H9 (cell line): ENCODE measurements around the gene SNCB. TPM values are rescaled to one million over a fixed set of nuclear protein-coding genes. Genes with fewer than 3 reads are reported as not detected.

Experiments used
- DNase-seq: peaks from one replicate; pipeline ENCODE4 v3.0.0-alpha.2; 2017
- H2AFZ ChIP-seq: one replicate; pipeline ENCODE4 v1.6.1; 2013; ENCODE audit warnings: mild to moderate bottlenecking, low read length, control low read depth, moderate library complexity
- H2AK5ac ChIP-seq: 2 replicates; pipeline ENCODE4 v1.6.1; 2013; ENCODE audit warnings: low read length, control low read depth, mixed read lengths; ENCODE audit not compliant: insufficient read length
- H2BK120ac ChIP-seq: one replicate; pipeline ENCODE4 v1.6.1; 2013; ENCODE audit warnings: low read depth, mild to moderate bottlenecking, low read length, control low read depth, inconsistent platforms; ENCODE audit not compliant: poor library complexity, severe bottlenecking
- H2BK12ac ChIP-seq: 2 replicates; pipeline ENCODE4 v1.6.1; 2013; ENCODE audit warnings: low read length, control low read depth, mixed read lengths, low read depth; ENCODE audit not compliant: insufficient read length
- H2BK15ac ChIP-seq: 2 replicates; pipeline ENCODE4 v1.6.1; 2013; ENCODE audit warnings: low read depth, low read length, control low read depth
- H2BK20ac ChIP-seq: one replicate; pipeline ENCODE4 v1.6.1; 2013; ENCODE audit warnings: low read depth, mild to moderate bottlenecking, low read length, control low read depth, inconsistent platforms; ENCODE audit not compliant: poor library complexity, severe bottlenecking
- H2BK5ac ChIP-seq: 2 replicates; pipeline ENCODE4 v1.6.1; 2013; ENCODE audit warnings: low read length, control low read depth, mixed read lengths; ENCODE audit not compliant: insufficient read length
- H3K14ac ChIP-seq: 2 replicates; pipeline ENCODE4 v1.6.1; 2013; ENCODE audit warnings: low read length, control low read depth; ENCODE audit not compliant: insufficient read depth
- H3K18ac ChIP-seq: 2 replicates; pipeline ENCODE4 v1.6.1; 2013; ENCODE audit warnings: low read depth, mild to moderate bottlenecking, mixed read lengths, low read length, control low read depth; ENCODE audit not compliant: insufficient read length
- H3K23ac ChIP-seq: 2 replicates; pipeline ENCODE4 v1.6.1; 2013; ENCODE audit warnings: low read length, control low read depth, mixed read lengths, low read depth; ENCODE audit not compliant: insufficient read length
- H3K23me2 ChIP-seq: 2 replicates; pipeline ENCODE4 v1.6.1; 2013; ENCODE audit warnings: low read depth, mild to moderate bottlenecking, mixed read lengths, low read length, control low read depth; ENCODE audit not compliant: insufficient read length, poor library complexity, severe bottlenecking
- H3K27ac ChIP-seq: 2 replicates; pipeline ENCODE4 v1.5.1; 2013; ENCODE audit warnings: low read length, control low read depth, mixed read lengths, low read depth; ENCODE audit not compliant: insufficient read length
- H3K27me3 ChIP-seq: 2 replicates; pipeline ENCODE4 v1.6.1; 2013; ENCODE audit warnings: low read length, control low read depth, inconsistent platforms; ENCODE audit not compliant: insufficient read depth
- H3K4ac ChIP-seq: 2 replicates; pipeline ENCODE4 v1.6.1; 2013; ENCODE audit warnings: low read depth, mild to moderate bottlenecking, control low read depth, inconsistent platforms, low read length, moderate library complexity
- H3K4me1 ChIP-seq: 2 replicates; pipeline ENCODE4 v1.6.1; 2013; ENCODE audit warnings: low read length, control low read depth, inconsistent platforms; ENCODE audit not compliant: insufficient read depth
- H3K4me2 ChIP-seq: 2 replicates; pipeline ENCODE4 v1.6.1; 2013; ENCODE audit warnings: low read length, control low read depth, mixed read lengths; ENCODE audit not compliant: insufficient read length, insufficient read depth
- H3K56ac ChIP-seq: 2 replicates; pipeline ENCODE4 v1.6.1; 2013; ENCODE audit warnings: low read depth, mild to moderate bottlenecking, mixed read lengths, low read length, control low read depth; ENCODE audit not compliant: insufficient read length
- H3K79me1 ChIP-seq: 2 replicates; pipeline ENCODE4 v1.6.1; 2013; ENCODE audit warnings: low read depth, mild to moderate bottlenecking, moderate library complexity, low read length, control low read depth, inconsistent platforms; ENCODE audit not compliant: insufficient read depth, poor library complexity, severe bottlenecking
- H3K79me2 ChIP-seq: 2 replicates; pipeline ENCODE4 v1.6.1; 2013; ENCODE audit warnings: low read length, control low read depth, inconsistent platforms; ENCODE audit not compliant: insufficient read depth
- H3K9ac ChIP-seq: 2 replicates; pipeline ENCODE4 v1.6.1; 2013; ENCODE audit warnings: low read length, control low read depth, mixed read lengths; ENCODE audit not compliant: insufficient read length; ENCODE audit errors: extremely low read depth
- H3K9me3 ChIP-seq: one replicate; pipeline ENCODE4 v1.6.1; 2013; ENCODE audit warnings: low read depth, low read length, inconsistent platforms; ENCODE audit not compliant: control insufficient read depth
- H3T11ph ChIP-seq: one replicate; pipeline ENCODE4 v1.6.1; 2013; ENCODE audit warnings: mild to moderate bottlenecking, low read length, control low read depth, inconsistent platforms
- H4K20me1 ChIP-seq: one replicate; pipeline ENCODE4 v1.6.1; 2013; ENCODE audit not compliant: control insufficient read depth, insufficient read length, insufficient read depth
- H4K5ac ChIP-seq: 2 replicates; pipeline ENCODE4 v1.6.1; 2013; ENCODE audit warnings: low read depth, mild to moderate bottlenecking, mixed read lengths, low read length, control low read depth; ENCODE audit not compliant: insufficient read length
- H4K8ac ChIP-seq: replicated peaks from 2 replicates; pipeline ENCODE4 v1.6.1; 2013; ENCODE audit warnings: low read length, control low read depth, mixed read lengths, low read depth; ENCODE audit not compliant: insufficient read length
- H4K91ac ChIP-seq: 2 replicates; pipeline ENCODE4 v1.6.1; 2013; ENCODE audit warnings: low read depth, mild to moderate bottlenecking, moderate library complexity, mixed read lengths, low read length, control low read depth; ENCODE audit not compliant: insufficient read length
- H3K27ac Mint-ChIP-seq, 3 experiments: 2 replicates in 2 of 3; 3 replicates in 1 of 3; pipeline ENCODE4 v1.8.0; 2020 to 2021; ENCODE audit warnings: mixed read lengths in 3 of 3, mild to moderate bottlenecking in 1 of 3, moderate library complexity in 1 of 3
- H3K27me3 Mint-ChIP-seq: 2 replicates; pipeline ENCODE4 v1.8.0; 2021; ENCODE audit warnings: low read depth, mild to moderate bottlenecking, moderate library complexity, mixed read lengths
- H3K36me3 Mint-ChIP-seq, 3 experiments: 2 replicates in 2 of 3; 3 replicates in 1 of 3; pipeline ENCODE4 v1.8.0; 2020 to 2021; ENCODE audit warnings: low read depth in 3 of 3, mixed read lengths in 3 of 3; ENCODE audit not compliant: insufficient read depth in 1 of 3
- H3K4me1 Mint-ChIP-seq, 2 experiments: 2 replicates each; pipeline ENCODE4 v1.8.0; 2020; ENCODE audit warnings: mixed read lengths in 2 of 2
- H3K4me3 Mint-ChIP-seq, 2 experiments: 2 replicates in 1 of 2; 3 replicates in 1 of 2; pipeline ENCODE4 v1.8.0; 2020 to 2021; ENCODE audit warnings: mild to moderate bottlenecking in 2 of 2, mixed read lengths in 2 of 2, moderate library complexity in 1 of 2
- H3K9me3 Mint-ChIP-seq, 2 experiments: 2 replicates in 1 of 2; 3 replicates in 1 of 2; pipeline ENCODE4 v1.8.0; 2020; ENCODE audit warnings: mild to moderate bottlenecking in 2 of 2, mixed read lengths in 2 of 2, moderate library complexity in 1 of 2
- WGBS: extraction: QIAGEN DNeasy Blood & Tissue Kit; methylation state at CpG from one replicate; pipeline ENCODE4 v1.1.7; 2013; ENCODE audit warnings: missing lambda C conversion rate, low lambda C conversion rate, mixed read lengths; ENCODE audit not compliant: insufficient read length; ENCODE audit errors: extremely low coverage; 5-methylcytosine and 5-hydroxymethylcytosine counted together
- total RNA-seq: library from RNA; stranded (reverse); gene quantifications from 2 replicates; pipeline ENCODE4 v1.2.1, GENCODE V29; 2021
- TF ChIP-seq, protein P1 (sequence below): fragments of 200-600 bp; sonication (generic); conservative IDR thresholded peaks from 3 replicates; pipeline ENCODE4 v1.8.0; 2021; ENCODE audit warnings: antibody characterized with exemption, mild to moderate bottlenecking

The SNCB gene
- total RNA-seq, 1 experiment from 2014 or later: 3.5 TPM

DNA sequence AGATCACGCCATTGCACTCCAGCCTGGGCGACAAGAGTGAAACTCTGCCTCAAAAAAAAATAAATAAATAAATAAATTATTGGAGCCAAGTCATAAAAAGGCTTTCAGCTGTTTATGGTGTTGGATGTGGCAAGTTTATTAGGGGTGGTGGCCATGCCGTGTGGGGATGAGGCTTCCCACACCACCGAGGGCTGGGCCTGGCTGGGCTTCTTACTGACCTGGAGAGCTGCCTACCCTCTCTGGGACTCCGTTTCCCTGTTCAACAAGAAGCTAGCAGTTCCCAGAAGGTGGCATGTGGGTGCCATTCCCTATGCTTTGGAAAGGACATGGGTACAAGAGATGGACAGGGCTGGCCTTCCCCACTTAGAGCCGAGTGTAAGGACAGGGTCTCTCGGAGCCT lies 42.9 kb downstream of the SNCB start:
- Histone ChIP-seq H3K79me1 (no peaks in the 10 kb centered on the region), H3K56ac (no peak overlapping the region), H3K4me1 (no peaks in the 10 kb centered on the region), H2BK120ac (no peak overlapping the region), H2BK12ac (no peak overlapping the region), H4K91ac (no peak overlapping the region), H4K8ac (no peak overlapping the region), H3T11ph (no peak overlapping the region), H3K4me2 (no peak overlapping the region), H3K14ac (no peak overlapping the region), H3K23me2 (no peaks in the 10 kb centered on the region), H4K5ac (no peak overlapping the region), H3K27me3 (peaks cover 2% of the 10 kb centered on the region; the same call in 1 of the 2 replicates), H3K27ac (no peak overlapping the region), H2BK20ac (no peak overlapping the region), H2BK5ac (no peak overlapping the region), H2AFZ (no peak overlapping the region), H3K18ac (no peak overlapping the region), H2AK5ac (no peak overlapping the region), H3K23ac (no peak overlapping the region), H4K20me1 (peaks cover 4% of the 10 kb centered on the region), H3K9ac (no peak overlapping the region), H3K9me3 (no peaks in the 10 kb centered on the region), H2BK15ac (no peak overlapping the region), H3K79me2 (no peaks in the 10 kb centered on the region), H3K4ac (no peak overlapping the region)
- Mint-ChIP-seq H3K9me3 (peaks cover 13 to 25% of the 10 kb centered on the region in 2 experiments), H3K4me3 (no peak overlapping the region), H3K36me3 (peaks cover 0 to 8% (median 4%) of the 10 kb centered on the region in 3 experiments; a peak in 4 of 7 replicates), H3K4me1 (peaks cover 2% of the 10 kb centered on the region in 2 experiments; a peak in 2 of 4 replicates), H3K27me3 (peaks cover 31% of the 10 kb centered on the region), H3K27ac (no peak overlapping the region)
- WGBS: no CpG with 5 or more reads among the region's 7 CpGs
- DNase-seq: no peak
- TF ChIP-seq, protein P1, sequence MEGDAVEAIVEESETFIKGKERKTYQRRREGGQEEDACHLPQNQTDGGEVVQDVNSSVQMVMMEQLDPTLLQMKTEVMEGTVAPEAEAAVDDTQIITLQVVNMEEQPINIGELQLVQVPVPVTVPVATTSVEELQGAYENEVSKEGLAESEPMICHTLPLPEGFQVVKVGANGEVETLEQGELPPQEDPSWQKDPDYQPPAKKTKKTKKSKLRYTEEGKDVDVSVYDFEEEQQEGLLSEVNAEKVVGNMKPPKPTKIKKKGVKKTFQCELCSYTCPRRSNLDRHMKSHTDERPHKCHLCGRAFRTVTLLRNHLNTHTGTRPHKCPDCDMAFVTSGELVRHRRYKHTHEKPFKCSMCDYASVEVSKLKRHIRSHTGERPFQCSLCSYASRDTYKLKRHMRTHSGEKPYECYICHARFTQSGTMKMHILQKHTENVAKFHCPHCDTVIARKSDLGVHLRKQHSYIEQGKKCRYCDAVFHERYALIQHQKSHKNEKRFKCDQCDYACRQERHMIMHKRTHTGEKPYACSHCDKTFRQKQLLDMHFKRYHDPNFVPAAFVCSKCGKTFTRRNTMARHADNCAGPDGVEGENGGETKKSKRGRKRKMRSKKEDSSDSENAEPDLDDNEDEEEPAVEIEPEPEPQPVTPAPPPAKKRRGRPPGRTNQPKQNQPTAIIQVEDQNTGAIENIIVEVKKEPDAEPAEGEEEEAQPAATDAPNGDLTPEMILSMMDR: no peak
